Esophagus squamous epithelium (tissue), 4 donors: ENCODE data around the gene SLC1A7.

Source experiments
- CTCF ChIP-seq, 6 experiments: fragments of 450-650 bp in 4 of 6; fragments of 200-600 bp in 2 of 6; sonication (generic) in 2 of 6; IDR thresholded peaks; one replicate each; pipeline ENCODE4 v1.5.1; 2016 to 2019; ENCODE audit warnings: antibody characterized with exemption in 6 of 6, mild to moderate bottlenecking in 4 of 6, moderate library complexity in 4 of 6
- POLR2A ChIP-seq, 4 donors: fragments of 450-650 bp; IDR thresholded peaks; one replicate each; pipeline ENCODE4 v1.6.1; 2017; ENCODE audit warnings: antibody characterized with exemption in 4 of 4, mild to moderate bottlenecking in 4 of 4, moderate library complexity in 3 of 4

DNA sequence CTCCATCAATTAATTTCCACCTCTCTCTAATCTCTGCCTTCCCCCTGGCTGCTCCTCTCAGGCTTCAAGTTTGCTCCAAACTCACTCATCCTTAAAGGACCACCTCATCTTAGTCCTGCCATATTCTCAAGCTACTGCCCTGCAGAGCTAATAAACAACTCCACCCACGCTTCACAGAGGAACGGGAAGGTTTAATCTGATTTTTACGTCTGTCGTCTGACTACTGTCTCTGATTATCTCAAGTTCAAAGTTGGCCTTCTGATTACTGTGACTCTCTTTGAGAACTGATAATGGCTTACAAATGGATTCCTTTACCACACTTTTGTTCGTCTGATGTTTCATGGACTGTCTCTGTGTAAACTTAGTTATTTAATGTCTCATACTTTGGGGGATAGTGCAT is 46.6 kb upstream of the SLC1A7 start:
- TF ChIP-seq POLR2A (IDR thresholded peaks at IDR 0.05) (no peak), CTCF (IDR thresholded peaks at IDR 0.05) (no peak)
